22Rv1 (cell line): ENCODE measurements around the gene PARP9.

Experiments
- ZFX ChIP-seq: fragments of 450-650 bp; IDR thresholded peaks from 2 replicates; pipeline ENCODE4 v1.6.1; 2017; ENCODE audit warnings: antibody characterized with exemption, borderline replicate concordance
- TF ChIP-seq, protein P1 (sequence below): fragments of 450-650 bp; IDR thresholded peaks from 2 replicates; pipeline ENCODE4 v1.5.1; 2017; ENCODE audit warnings: mild to moderate bottlenecking

DNA sequence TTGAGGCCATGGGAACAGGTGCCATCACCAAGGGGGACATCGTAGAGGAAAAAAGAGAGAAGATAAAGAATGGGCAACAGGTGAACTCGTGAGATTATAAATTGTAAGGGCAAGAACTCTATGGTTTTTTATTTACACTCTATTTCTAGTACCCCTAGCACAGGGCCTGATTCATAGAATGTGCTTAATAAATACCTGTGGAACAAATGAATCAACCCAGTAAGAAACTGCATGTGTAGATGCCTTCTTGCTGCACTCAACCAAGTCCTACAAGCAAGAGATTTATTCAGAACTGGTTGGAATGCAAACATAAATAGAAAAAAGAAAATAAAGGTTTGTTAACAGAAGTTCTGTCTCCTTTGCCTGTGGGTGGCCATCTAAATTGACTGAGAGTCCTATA, 30.6 kb downstream of the PARP9 start:
- TF ChIP-seq, protein P1, sequence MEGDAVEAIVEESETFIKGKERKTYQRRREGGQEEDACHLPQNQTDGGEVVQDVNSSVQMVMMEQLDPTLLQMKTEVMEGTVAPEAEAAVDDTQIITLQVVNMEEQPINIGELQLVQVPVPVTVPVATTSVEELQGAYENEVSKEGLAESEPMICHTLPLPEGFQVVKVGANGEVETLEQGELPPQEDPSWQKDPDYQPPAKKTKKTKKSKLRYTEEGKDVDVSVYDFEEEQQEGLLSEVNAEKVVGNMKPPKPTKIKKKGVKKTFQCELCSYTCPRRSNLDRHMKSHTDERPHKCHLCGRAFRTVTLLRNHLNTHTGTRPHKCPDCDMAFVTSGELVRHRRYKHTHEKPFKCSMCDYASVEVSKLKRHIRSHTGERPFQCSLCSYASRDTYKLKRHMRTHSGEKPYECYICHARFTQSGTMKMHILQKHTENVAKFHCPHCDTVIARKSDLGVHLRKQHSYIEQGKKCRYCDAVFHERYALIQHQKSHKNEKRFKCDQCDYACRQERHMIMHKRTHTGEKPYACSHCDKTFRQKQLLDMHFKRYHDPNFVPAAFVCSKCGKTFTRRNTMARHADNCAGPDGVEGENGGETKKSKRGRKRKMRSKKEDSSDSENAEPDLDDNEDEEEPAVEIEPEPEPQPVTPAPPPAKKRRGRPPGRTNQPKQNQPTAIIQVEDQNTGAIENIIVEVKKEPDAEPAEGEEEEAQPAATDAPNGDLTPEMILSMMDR: no peak
- TF ChIP-seq ZFX: no peak
